Measurements from ENCODE around the gene SPRR2F. TPM values are rescaled to one million over a fixed set of nuclear protein-coding genes. Genes with fewer than 3 reads are reported as not detected.

SPRR2F gene
- total and polyA plus RNA-seq, 7 donors, result not detected

DNA sequence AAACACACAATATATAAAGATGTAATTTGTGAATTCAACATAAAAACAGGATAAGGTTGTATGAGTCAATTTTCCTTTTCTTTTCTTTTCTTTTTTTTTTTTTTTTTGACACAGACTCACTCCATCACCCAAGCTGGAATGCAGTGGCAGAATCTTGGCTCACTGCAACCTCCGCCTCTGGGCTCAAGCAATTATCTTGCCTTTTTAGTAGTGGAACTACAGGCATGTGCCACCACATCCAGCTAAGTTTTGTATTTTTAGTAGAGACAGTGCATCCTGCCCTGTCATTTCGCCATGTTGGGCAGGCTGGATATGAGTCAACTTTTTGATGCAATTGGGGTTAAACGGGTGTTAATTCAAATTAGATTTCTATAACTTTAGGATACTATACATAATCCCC lies 31.6 kb downstream of the SPRR2F start:
- Histone ChIP-seq H3K27ac (no peak overlapping the region), H3K9me3 (no peaks in the 10 kb centered on the region), H3K4me1 (no peaks in the 10 kb centered on the region), H3K27me3 (ENCODE audit: insufficient read depth in 3 of 3, low read length in 2 of 3) (no peaks in the 10 kb centered on the region), H3K4me3 (no peak overlapping the region), H3K36me3 (ENCODE audit: insufficient read depth in 1 of 2, low read depth in 1 of 2) (no peaks in the 10 kb centered on the region)
- no peak for ATAC-seq
- intact Hi-C loops (cut with DNase I), result no loop called here
- WGBS, 3 donors, result 65 to 71% (median 70%) methylated on average over 3 of the region's 3 CpGs
- TF ChIP-seq, protein P1, sequence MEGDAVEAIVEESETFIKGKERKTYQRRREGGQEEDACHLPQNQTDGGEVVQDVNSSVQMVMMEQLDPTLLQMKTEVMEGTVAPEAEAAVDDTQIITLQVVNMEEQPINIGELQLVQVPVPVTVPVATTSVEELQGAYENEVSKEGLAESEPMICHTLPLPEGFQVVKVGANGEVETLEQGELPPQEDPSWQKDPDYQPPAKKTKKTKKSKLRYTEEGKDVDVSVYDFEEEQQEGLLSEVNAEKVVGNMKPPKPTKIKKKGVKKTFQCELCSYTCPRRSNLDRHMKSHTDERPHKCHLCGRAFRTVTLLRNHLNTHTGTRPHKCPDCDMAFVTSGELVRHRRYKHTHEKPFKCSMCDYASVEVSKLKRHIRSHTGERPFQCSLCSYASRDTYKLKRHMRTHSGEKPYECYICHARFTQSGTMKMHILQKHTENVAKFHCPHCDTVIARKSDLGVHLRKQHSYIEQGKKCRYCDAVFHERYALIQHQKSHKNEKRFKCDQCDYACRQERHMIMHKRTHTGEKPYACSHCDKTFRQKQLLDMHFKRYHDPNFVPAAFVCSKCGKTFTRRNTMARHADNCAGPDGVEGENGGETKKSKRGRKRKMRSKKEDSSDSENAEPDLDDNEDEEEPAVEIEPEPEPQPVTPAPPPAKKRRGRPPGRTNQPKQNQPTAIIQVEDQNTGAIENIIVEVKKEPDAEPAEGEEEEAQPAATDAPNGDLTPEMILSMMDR (IDR thresholded peaks at IDR 0.05), result no peak
- no peak for DNase-seq

DNA sequence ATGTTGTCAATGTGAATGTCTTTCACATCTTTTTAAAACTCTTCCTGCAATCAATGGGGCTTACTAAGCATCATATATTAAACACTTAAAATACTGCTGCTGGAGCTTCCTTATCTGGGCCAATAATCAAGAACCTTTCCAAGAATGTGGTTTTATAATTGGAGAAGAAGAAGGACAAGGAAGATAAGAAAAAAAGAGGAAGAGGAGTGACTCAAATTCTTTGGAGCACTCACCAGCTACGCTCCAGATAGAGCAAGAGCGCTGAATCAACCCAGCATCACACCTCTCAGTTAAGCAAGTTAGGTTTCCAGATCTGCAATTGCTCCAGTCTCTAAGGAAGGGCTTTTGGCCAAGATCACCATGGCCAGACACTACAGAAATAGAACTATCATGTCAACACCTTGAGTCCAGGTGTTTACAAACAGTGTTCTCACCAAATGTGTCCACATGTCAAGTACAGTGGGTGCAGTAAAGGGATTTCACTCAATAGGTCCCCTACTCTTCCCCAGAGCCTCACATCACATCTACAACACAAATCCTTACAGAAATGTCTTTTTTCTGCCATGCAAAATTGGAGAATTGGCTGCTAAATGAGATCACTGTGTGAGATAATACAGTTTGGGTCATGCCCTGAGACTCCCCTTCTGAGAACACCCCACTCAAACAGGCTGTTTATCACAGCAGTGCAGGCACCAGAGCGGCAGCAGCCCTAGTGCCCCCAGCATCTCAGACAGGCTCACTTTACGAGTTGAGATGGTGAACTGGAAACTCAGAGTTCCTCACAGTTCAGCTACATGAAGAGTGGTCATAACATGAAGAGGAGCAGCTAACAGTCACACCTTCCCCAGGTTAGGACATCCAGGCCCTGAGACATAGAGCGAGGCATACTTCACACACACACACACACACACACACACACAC lies 40.2 kb downstream of the SPRR2F start:
- Histone ChIP-seq H3K9me3 (no peaks in the 10 kb centered on the region), H3K4me1 (no peaks in the 10 kb centered on the region), H3K4me3 (no peak overlapping the region), H3K27ac (no peak overlapping the region), H3K36me3 (ENCODE audit: insufficient read depth in 1 of 2, low read depth in 1 of 2) (no peaks in the 10 kb centered on the region), H3K27me3 (ENCODE audit: insufficient read depth in 3 of 3, low read length in 2 of 3) (no peaks in the 10 kb centered on the region)
- no peak for ATAC-seq
- TF ChIP-seq, protein P1 (IDR thresholded peaks at IDR 0.05), result no peak
- intact Hi-C loops (cut with DNase I), result no loop called here
- DNase-seq, result no peak
- 66 to 76% (median 75%) methylated on average over 5 of the region's 5 CpGs for WGBS, 3 donors

DNA sequence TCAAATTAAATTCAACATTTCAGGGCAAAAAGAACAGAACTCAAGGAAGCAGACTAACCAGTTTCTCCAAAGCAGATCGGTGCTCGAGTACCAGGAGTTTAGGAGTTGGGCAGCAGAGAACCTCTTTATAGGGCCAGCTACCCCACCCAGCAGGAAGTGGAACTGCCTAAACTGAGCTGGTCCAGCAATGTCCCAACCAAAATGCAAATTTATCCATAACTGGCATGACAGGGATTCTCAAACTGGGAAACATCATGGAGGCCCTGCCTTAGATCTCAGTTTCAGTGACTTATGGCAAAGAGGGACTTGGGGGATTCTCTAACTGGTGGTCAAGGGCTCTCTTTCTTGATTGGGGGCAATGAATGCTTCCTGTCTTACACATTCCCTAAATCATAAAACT lies 41.8 kb downstream of the SPRR2F start, which contains the start of gene SPRR2B:
SPRR2B (minus strand) TSS at position 101 of the 400 bp plus-strand sequence. CDS start 772 bp downstream, outside the sequence.
- intact Hi-C loops (cut with DNase I), result loop anchor here in 1 of 2 donors (1.0 kb wide), 1 partner anchor 23 kb away; the partner anchor contains the start of gene SPRR2E
- no peak for ATAC-seq
- Histone ChIP-seq H3K36me3 (ENCODE audit: insufficient read depth in 1 of 2, low read depth in 1 of 2) (no peaks in the 10 kb centered on the region), H3K27ac (no peak within 1 kb of the TSS), H3K4me3 (no peak within 1 kb of the TSS), H3K9me3 (no peaks in the 10 kb centered on the region), H3K27me3 (ENCODE audit: insufficient read depth in 3 of 3, low read length in 2 of 3) (no peaks in the 10 kb centered on the region), H3K4me1 (no peaks in the 10 kb centered on the region)
- 41 to 90% (median 68%) methylated on average over 2 of the region's 2 CpGs for WGBS, 3 donors
- no peak for DNase-seq
- TF ChIP-seq, protein P1 (IDR thresholded peaks at IDR 0.05), result no peak

DNA sequence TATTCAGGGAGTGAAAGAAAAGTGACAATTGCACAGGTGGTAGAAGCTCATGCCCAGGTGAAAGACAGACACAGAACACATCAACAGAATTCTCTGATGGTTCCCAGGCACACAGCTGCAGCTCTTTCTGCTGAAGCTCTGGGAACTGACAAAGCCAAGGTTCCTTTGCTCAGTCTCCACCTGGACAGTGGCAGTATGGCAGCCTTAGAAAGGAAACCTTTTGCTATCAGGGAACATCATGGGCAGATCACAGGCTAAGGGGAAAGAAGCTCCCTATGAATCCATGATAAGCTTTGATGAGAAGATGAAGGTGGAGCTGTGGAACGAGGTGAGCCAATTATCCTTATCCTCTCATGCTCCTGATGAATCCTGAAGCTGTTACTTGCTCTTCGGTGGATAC lies 43.1 kb downstream of the SPRR2F start:
- Histone ChIP-seq H3K27ac (no peak overlapping the region), H3K27me3 (ENCODE audit: insufficient read depth in 3 of 3, low read length in 2 of 3) (no peaks in the 10 kb centered on the region), H3K36me3 (ENCODE audit: insufficient read depth in 1 of 2, low read depth in 1 of 2) (no peaks in the 10 kb centered on the region), H3K9me3 (no peaks in the 10 kb centered on the region), H3K4me3 (no peak overlapping the region), H3K4me1 (no peaks in the 10 kb centered on the region)
- DNase-seq, result no peak
- TF ChIP-seq, protein P1 (IDR thresholded peaks at IDR 0.05), result no peak
- ATAC-seq, result no peak
- 66 to 75% (median 72%) methylated on average over 2 of the region's 2 CpGs for WGBS, 3 donors
- intact Hi-C loops (cut with DNase I), result no loop called here

Other genes starting within 250 kb of the SPRR2F start
- not detected for gene SMCP, start 235.2 kb downstream of the SPRR2F start, total RNA-seq
- not detected for gene SMCP, start 235.2 kb downstream of the SPRR2F start, polyA plus RNA-seq
- gene IVL, start 205.0 kb downstream of the SPRR2F start, total RNA-seq, result not detected
- under 1 TPM in 1 of 3 donors, not detected in 2; 0.04 TPM for gene IVL, start 205.0 kb downstream of the SPRR2F start, polyA plus RNA-seq
- gene SPRR5, start 166.3 kb downstream of the SPRR2F start, total RNA-seq, result not detected
- not detected for gene SPRR5, start 166.3 kb downstream of the SPRR2F start, polyA plus RNA-seq
- gene SPRR4, start 142.9 kb downstream of the SPRR2F start, total RNA-seq, result not detected
- not detected for gene SPRR4, start 142.9 kb downstream of the SPRR2F start, polyA plus RNA-seq
- gene SPRR1A, start 129.4 kb downstream of the SPRR2F start, total RNA-seq, result not detected
- not detected for gene SPRR1A, start 129.4 kb downstream of the SPRR2F start, polyA plus RNA-seq
- gene SPRR3, start 111.8 kb downstream of the SPRR2F start, total RNA-seq, result 1 to 10 TPM in 1 of 4 donors, under 1 TPM in 1, not detected in 2; 0.32 to 1.1 TPM
- 1 to 10 TPM in 1 of 3 donors, under 1 TPM in 1, not detected in 1; 0.82 to 1.2 TPM for gene SPRR3, start 111.8 kb downstream of the SPRR2F start, polyA plus RNA-seq
- gene SPRR1B, start 82.3 kb downstream of the SPRR2F start, total RNA-seq, result not detected
- gene SPRR1B, start 82.3 kb downstream of the SPRR2F start, polyA plus RNA-seq, result under 1 TPM in 1 of 3 donors, not detected in 2; 0.23 TPM
- gene SPRR2D, start 72.4 kb downstream of the SPRR2F start, total RNA-seq, result not detected
- gene SPRR2D, start 72.4 kb downstream of the SPRR2F start, polyA plus RNA-seq, result not detected
- gene SPRR2A, start 56.0 kb downstream of the SPRR2F start, total RNA-seq, result under 1 TPM in 2 of 4 donors, not detected in 2; 0.34 to 0.56 TPM
- gene SPRR2A, start 56.0 kb downstream of the SPRR2F start, polyA plus RNA-seq, result under 1 TPM in 1 of 3 donors, not detected in 2; 0.22 TPM
- not detected for gene SPRR2B, start 41.9 kb downstream of the SPRR2F start, total RNA-seq
- gene SPRR2B, start 41.9 kb downstream of the SPRR2F start, polyA plus RNA-seq, result not detected
- gene SPRR2E, start 19.0 kb downstream of the SPRR2F start, total RNA-seq, result not detected
- under 1 TPM in 1 of 3 donors, not detected in 2; 0.14 TPM for gene SPRR2E, start 19.0 kb downstream of the SPRR2F start, polyA plus RNA-seq
- gene SPRR2G, start 37.4 kb upstream of the SPRR2F start, total RNA-seq, result not detected
- not detected for gene SPRR2G, start 37.4 kb upstream of the SPRR2F start, polyA plus RNA-seq
- not detected for gene LELP1, start 89.9 kb upstream of the SPRR2F start, total RNA-seq
- gene LELP1, start 89.9 kb upstream of the SPRR2F start, polyA plus RNA-seq, result not detected
- not detected for gene PRR9, start 104.1 kb upstream of the SPRR2F start, total RNA-seq
- gene PRR9, start 104.1 kb upstream of the SPRR2F start, polyA plus RNA-seq, result under 1 TPM in 1 of 3 donors, not detected in 2; 0.04 TPM
- gene LORICRIN, start 146.2 kb upstream of the SPRR2F start, total RNA-seq, result not detected
- gene LORICRIN, start 146.2 kb upstream of the SPRR2F start, polyA plus RNA-seq, result under 1 TPM in 2 of 3 donors, not detected in 1; 0.06 to 0.25 TPM
- not detected for gene PGLYRP3, start 199.4 kb upstream of the SPRR2F start, total RNA-seq
- not detected for gene PGLYRP3, start 199.4 kb upstream of the SPRR2F start, polyA plus RNA-seq
- gene PGLYRP4, start 235.3 kb upstream of the SPRR2F start, total RNA-seq, result not detected
- not detected for gene PGLYRP4, start 235.3 kb upstream of the SPRR2F start, polyA plus RNA-seq
- gene S100A9, start 244.3 kb upstream of the SPRR2F start, total RNA-seq, result 10 to 100 TPM; 26.4 to 60.3 (median 52.2) TPM
- gene S100A9, start 244.3 kb upstream of the SPRR2F start, polyA plus RNA-seq, result 100 to 1,000 TPM in 1 of 3 donors, 10 to 100 TPM in 2; 38.8 to 111 (median 46.1) TPM